NCI-H2081 treated with DMSO at 0.1 percent for 48 hours (cell line): ENCODE data around the gene NSMCE4A.
A peak's percentile ranks its signal among the peaks of the same experiment; 100 is the strongest.
"Not testable (repeated sequence)": the region's sequence is repeated elsewhere in the genome, so short reads cannot be mapped to it uniquely, and the experiment has no call there.

Source experiments
- DNase-seq: peaks from one replicate; lab custom pipeline; 2025; lab: John Stamatoyannopoulos, UW

Gene NSMCE4A

GRCh38 chr10:121974535-121975294, at the start of gene NSMCE4A:
Gene NSMCE4A (minus strand): TSS chr10:121975217. CDS start chr10:121975165, 52 bp downstream.
- DNase-seq, result peak; percentile 7

- not testable (repeated sequence) for DNase-seq
Observed at GRCh38 chr10:122023257-122023656, 48.2 kb upstream of the NSMCE4A start.

- DNase-seq, result no peak
Observed at GRCh38 chr10:122022276-122022675, 47.3 kb upstream of the NSMCE4A start.

- DNase-seq, result no peak
Observed at GRCh38 chr10:122021828-122022227, 46.8 kb upstream of the NSMCE4A start.

- DNase-seq, result no peak
Observed at GRCh38 chr10:122021379-122021778, 46.4 kb upstream of the NSMCE4A start.

- no peak for DNase-seq
Observed at GRCh38 chr10:122020226-122020625, 45.2 kb upstream of the NSMCE4A start.

GRCh38 chr10:122019414-122019975, 44.5 kb upstream of the NSMCE4A start:
- DNase-seq, result peak; percentile 0

- no peak for DNase-seq
Observed at GRCh38 chr10:122018951-122019413, 44.0 kb upstream of the NSMCE4A start.

- DNase-seq, result no peak
Observed at GRCh38 chr10:122018491-122018890, 43.5 kb upstream of the NSMCE4A start.

- DNase-seq, result not testable (repeated sequence)
Observed at GRCh38 chr10:122017926-122018325, 42.9 kb upstream of the NSMCE4A start.

GRCh38 chr10:122014652-122015248, 39.7 kb upstream of the NSMCE4A start:
- no peak for DNase-seq

GRCh38 chr10:122013311-122013780, 38.3 kb upstream of the NSMCE4A start:
- no peak for DNase-seq

- no peak for DNase-seq
Observed at GRCh38 chr10:122012731-122013130, 37.7 kb upstream of the NSMCE4A start.

- DNase-seq, result no peak
Observed at GRCh38 chr10:122010405-122011050, 35.5 kb upstream of the NSMCE4A start.

GRCh38 chr10:122007415-122007814, 32.4 kb upstream of the NSMCE4A start:
- no peak for DNase-seq

GRCh38 chr10:122001698-122002097, 26.7 kb upstream of the NSMCE4A start:
- DNase-seq, result no peak

- no peak for DNase-seq
Observed at GRCh38 chr10:121999301-121999700, 24.3 kb upstream of the NSMCE4A start.

GRCh38 chr10:121998462-121998861, 23.4 kb upstream of the NSMCE4A start:
- no peak for DNase-seq

- DNase-seq, result no peak
Observed at GRCh38 chr10:121994429-121994941, 19.5 kb upstream of the NSMCE4A start.

- not testable (repeated sequence) for DNase-seq
Observed at GRCh38 chr10:121991727-121992126, 16.7 kb upstream of the NSMCE4A start.

- no peak for DNase-seq
Observed at GRCh38 chr10:121990015-121990677, 15.1 kb upstream of the NSMCE4A start.
